Stimulated activated CD4-positive, alpha-beta T cell treated with anti-CD3 and anti-CD28 coated beads, Interleukin-2, amount 100 ng/mL, for 24 hours (primary cell): ENCODE measurements around the gene KCNQ5.

Experiments used
- DNase-seq, 2 donors: peaks; one replicate each; pipeline ENCODE4 v3.0.0-alpha.2; 2020

Gene KCNQ5

GRCh38 chr6:73078908-73079610, 457.2 kb downstream of the KCNQ5 start:
- no peak for DNase-seq

GRCh38 chr6:73079611-73079955, 457.7 kb downstream of the KCNQ5 start:
- no peak for DNase-seq

GRCh38 chr6:73079978-73080377, 458.1 kb downstream of the KCNQ5 start:
- DNase-seq = no peak

GRCh38 chr6:73081955-73082354, 460.1 kb downstream of the KCNQ5 start:
- no peak for DNase-seq

- no peak for DNase-seq
These were observed 462.0 kb downstream of the KCNQ5 start for GRCh38 chr6:73083886-73084285.

GRCh38 chr6:73085443-73085871, 463.6 kb downstream of the KCNQ5 start:
- DNase-seq = no peak

GRCh38 chr6:73086726-73087125, 464.9 kb downstream of the KCNQ5 start:
- DNase-seq = no peak

- no peak for DNase-seq
These were observed 466.4 kb downstream of the KCNQ5 start for GRCh38 chr6:73088138-73088813.

- no peak for DNase-seq
These were observed 483.1 kb downstream of the KCNQ5 start for GRCh38 chr6:73104921-73105320.

- no peak for DNase-seq
These were observed 485.2 kb downstream of the KCNQ5 start for GRCh38 chr6:73107016-73107415.

GRCh38 chr6:73108949-73109348, 487.1 kb downstream of the KCNQ5 start:
- DNase-seq = no peak

GRCh38 chr6:73109659-73110058, 487.8 kb downstream of the KCNQ5 start:
- no peak for DNase-seq

- no peak for DNase-seq
These were observed 494.5 kb downstream of the KCNQ5 start for GRCh38 chr6:73116330-73116729.

- no peak for DNase-seq
These were observed 499.6 kb downstream of the KCNQ5 start for GRCh38 chr6:73121421-73121993.

- DNase-seq = no peak
These were observed 501.9 kb downstream of the KCNQ5 start for GRCh38 chr6:73123632-73124329.

GRCh38 chr6:73129653-73130443, 508.0 kb downstream of the KCNQ5 start:
- DNase-seq = peak; percentile 88 to 90

- no peak for DNase-seq
These were observed 509.8 kb downstream of the KCNQ5 start for GRCh38 chr6:73131706-73132105.

- DNase-seq = peak; percentile 23 to 49
These were observed 512.7 kb downstream of the KCNQ5 start for GRCh38 chr6:73134588-73134987.

GRCh38 chr6:73139681-73140383, 518.0 kb downstream of the KCNQ5 start:
- no peak for DNase-seq

GRCh38 chr6:73143551-73143950, 521.7 kb downstream of the KCNQ5 start:
- no peak for DNase-seq

GRCh38 chr6:73144516-73144915, 522.7 kb downstream of the KCNQ5 start:
- DNase-seq = no peak

GRCh38 chr6:73145690-73146089, 523.8 kb downstream of the KCNQ5 start:
- no peak for DNase-seq
